PFSK-1 (cell line): ENCODE results near the gene MDN1.

Experiments
- FOXP2 ChIP-seq: optimal IDR thresholded peaks from 2 replicates; pipeline ENCODE3; 2011; ENCODE audit warnings: borderline replicate concordance, control low read depth, inconsistent platforms; ENCODE audit not compliant: insufficient read depth; ENCODE audit errors: extremely low read length, extremely low read depth
- POLR2AphosphoS5 ChIP-seq: IDR thresholded peaks from 2 replicates; pipeline ENCODE4 v1.6.1; 2012; ENCODE audit warnings: low read depth, mild to moderate bottlenecking, control low read depth, low read length, moderate library complexity
- TAF1 ChIP-seq: IDR thresholded peaks from 2 replicates; pipeline ENCODE4 v1.6.1; 2012; ENCODE audit warnings: low read length, control low read depth, borderline replicate concordance; ENCODE audit not compliant: insufficient read depth
- TF ChIP-seq, protein P1 (sequence below), 2 experiments: IDR thresholded peaks; 2 replicates each; pipeline versions ENCODE4 v1.6.1 to v1.8.0; 2011 to 2012; ENCODE audit warnings: low read depth in 2 of 2, low read length in 2 of 2, control low read depth in 1 of 2, inconsistent platforms in 1 of 2, mild to moderate bottlenecking in 1 of 2, moderate library complexity in 1 of 2; ENCODE audit not compliant: insufficient read depth in 1 of 2

DNA sequence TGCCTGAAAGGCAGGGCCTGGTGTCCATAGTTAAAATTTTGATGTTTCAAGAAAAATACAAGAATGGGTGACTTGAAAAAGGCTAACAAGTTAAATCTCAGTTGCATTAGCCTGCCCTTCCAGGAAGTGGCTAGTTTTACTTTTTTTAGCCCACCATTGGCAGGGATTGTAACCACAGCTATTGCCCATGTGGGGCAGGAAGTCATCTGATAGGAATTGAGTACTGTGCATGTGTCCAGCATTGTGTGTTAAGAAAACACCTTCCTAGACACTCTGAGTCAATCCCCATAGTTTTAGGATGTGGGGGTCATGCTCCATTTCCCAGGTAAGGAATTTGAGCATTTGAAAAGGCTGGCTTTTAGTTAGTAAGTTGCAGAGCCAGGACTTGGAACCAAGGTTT, 207.9 kb downstream of the MDN1 start:
- no peak for TF ChIP-seq POLR2AphosphoS5
- TF ChIP-seq, protein P1, sequence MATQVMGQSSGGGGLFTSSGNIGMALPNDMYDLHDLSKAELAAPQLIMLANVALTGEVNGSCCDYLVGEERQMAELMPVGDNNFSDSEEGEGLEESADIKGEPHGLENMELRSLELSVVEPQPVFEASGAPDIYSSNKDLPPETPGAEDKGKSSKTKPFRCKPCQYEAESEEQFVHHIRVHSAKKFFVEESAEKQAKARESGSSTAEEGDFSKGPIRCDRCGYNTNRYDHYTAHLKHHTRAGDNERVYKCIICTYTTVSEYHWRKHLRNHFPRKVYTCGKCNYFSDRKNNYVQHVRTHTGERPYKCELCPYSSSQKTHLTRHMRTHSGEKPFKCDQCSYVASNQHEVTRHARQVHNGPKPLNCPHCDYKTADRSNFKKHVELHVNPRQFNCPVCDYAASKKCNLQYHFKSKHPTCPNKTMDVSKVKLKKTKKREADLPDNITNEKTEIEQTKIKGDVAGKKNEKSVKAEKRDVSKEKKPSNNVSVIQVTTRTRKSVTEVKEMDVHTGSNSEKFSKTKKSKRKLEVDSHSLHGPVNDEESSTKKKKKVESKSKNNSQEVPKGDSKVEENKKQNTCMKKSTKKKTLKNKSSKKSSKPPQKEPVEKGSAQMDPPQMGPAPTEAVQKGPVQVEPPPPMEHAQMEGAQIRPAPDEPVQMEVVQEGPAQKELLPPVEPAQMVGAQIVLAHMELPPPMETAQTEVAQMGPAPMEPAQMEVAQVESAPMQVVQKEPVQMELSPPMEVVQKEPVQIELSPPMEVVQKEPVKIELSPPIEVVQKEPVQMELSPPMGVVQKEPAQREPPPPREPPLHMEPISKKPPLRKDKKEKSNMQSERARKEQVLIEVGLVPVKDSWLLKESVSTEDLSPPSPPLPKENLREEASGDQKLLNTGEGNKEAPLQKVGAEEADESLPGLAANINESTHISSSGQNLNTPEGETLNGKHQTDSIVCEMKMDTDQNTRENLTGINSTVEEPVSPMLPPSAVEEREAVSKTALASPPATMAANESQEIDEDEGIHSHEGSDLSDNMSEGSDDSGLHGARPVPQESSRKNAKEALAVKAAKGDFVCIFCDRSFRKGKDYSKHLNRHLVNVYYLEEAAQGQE (IDR thresholded peaks at IDR 0.05; ENCODE audit: insufficient read depth in 1 of 2, low read depth in 2 of 2, low read length in 2 of 2), result no peak
- TF ChIP-seq TAF1, result no peak
- TF ChIP-seq FOXP2, result no peak
